GM23248 (cell line): ENCODE results near the gene MRPS2. TPM values are rescaled to one million over a fixed set of nuclear protein-coding genes. Genes with fewer than 3 reads are reported as not detected.

ENCODE experiments used
- DNase-seq: peaks from one replicate; pipeline ENCODE4 v3.0.0-alpha.2; 2015
- H2AFZ ChIP-seq: fragments of 200-600 bp; sonication (generic); 2 replicates; pipeline ENCODE4 v1.6.1; 2016; ENCODE audit warnings: antibody characterized with exemption
- H3F3A ChIP-seq: fragments of 200-600 bp; sonication (generic); 2 replicates; pipeline ENCODE4 v1.6.1; 2016; ENCODE audit warnings: mild to moderate bottlenecking, antibody characterized with exemption, mixed run types; ENCODE audit not compliant: insufficient read depth
- H3K27ac ChIP-seq: fragments of 200-600 bp; sonication (generic); 2 replicates; pipeline ENCODE4 v1.5.1; 2016; ENCODE audit warnings: mild to moderate bottlenecking
- H3K27me3 ChIP-seq: fragments of 200-600 bp; sonication (generic); replicated peaks from 2 replicates; pipeline ENCODE4 v1.6.1; 2016; ENCODE audit warnings: mild to moderate bottlenecking; ENCODE audit not compliant: insufficient read depth
- H3K36me3 ChIP-seq: fragments of 200-600 bp; sonication (generic); 2 replicates; pipeline ENCODE4 v1.6.1; 2016; ENCODE audit warnings: low read depth, mild to moderate bottlenecking
- H3K4me1 ChIP-seq: fragments of 200-600 bp; sonication (generic); 2 replicates; pipeline ENCODE4 v1.6.1; 2016; ENCODE audit warnings: mild to moderate bottlenecking; ENCODE audit not compliant: insufficient read depth
- H3K4me2 ChIP-seq: fragments of 200-600 bp; sonication (generic); one replicate; pipeline ENCODE4 v1.6.1; 2016; ENCODE audit warnings: mild to moderate bottlenecking; ENCODE audit not compliant: unreplicated experiment
- H3K4me3 ChIP-seq: fragments of 200-600 bp; sonication (generic); 2 replicates; pipeline ENCODE4 v1.5.1; 2016; ENCODE audit warnings: mild to moderate bottlenecking
- H3K79me2 ChIP-seq: fragments of 200-600 bp; sonication (generic); 2 replicates; pipeline ENCODE4 v1.6.1; 2016; ENCODE audit warnings: mild to moderate bottlenecking; ENCODE audit not compliant: insufficient read depth
- H3K9ac ChIP-seq: fragments of 200-600 bp; sonication (generic); 2 replicates; pipeline ENCODE4 v1.6.1; 2016; ENCODE audit warnings: mild to moderate bottlenecking
- H3K9me2 ChIP-seq: fragments of 200-600 bp; sonication (generic); 2 replicates; pipeline ENCODE4 v1.6.1; 2016; ENCODE audit warnings: mixed run types, mild to moderate bottlenecking, moderate library complexity; ENCODE audit not compliant: insufficient read depth
- H3K9me3 ChIP-seq: fragments of 200-600 bp; sonication (generic); one replicate; pipeline ENCODE4 v1.6.1; 2017; ENCODE audit warnings: low read depth
- H4K20me1 ChIP-seq: fragments of 200-600 bp; sonication (generic); 2 replicates; pipeline ENCODE4 v1.6.0; 2016; ENCODE audit not compliant: insufficient read depth
- EZH2 ChIP-seq: fragments of 200-600 bp; sonication (generic); IDR thresholded peaks from 2 replicates; pipeline ENCODE4 v1.6.1; 2018; ENCODE audit warnings: antibody characterized with exemption, mild to moderate bottlenecking; ENCODE audit not compliant: insufficient read depth, poor library complexity, severe bottlenecking
- EZH2phosphoT487 ChIP-seq: fragments of 200-600 bp; sonication (generic); IDR thresholded peaks from 2 replicates; pipeline ENCODE4 v1.6.1; 2018; ENCODE audit warnings: antibody characterized with exemption, moderate library complexity, mild to moderate bottlenecking, low read depth; ENCODE audit not compliant: insufficient read depth
- WGBS, 2 experiments: methylation state at CpG; one replicate each; pipeline ENCODE4 v1.1.6; 2015 to 2017; ENCODE audit warnings: low lambda C conversion rate in 2 of 2, low coverage in 1 of 2; ENCODE audit errors: missing lambda C conversion rate in 2 of 2; 5-methylcytosine and 5-hydroxymethylcytosine counted together
- in situ Hi-C: fragments of 300-500 bp; cut with MboI; formaldehyde crosslinking; loops from 2 replicates; pipeline ENCODE4 v1.15.0; 2020
- polyA plus RNA-seq: library from polyadenylated mRNA; unstranded; fragments of >200 nt; fragmentation: Nextera tagmentation; extraction: Ambion mirVana; gene quantifications from 2 replicates; pipeline ENCODE4 v1.2.1, GENCODE V29; 2016
- total RNA-seq: library from RNA; depleted of rRNA; stranded (reverse); fragments of >200 nt; shearing (Covaris generic); gene quantifications from 2 replicates; pipeline ENCODE4 v1.2.3, GENCODE V29; 2014

MRPS2 gene
- total and polyA plus RNA-seq, 2 experiments from 2014 or later, result 45.3 to 51.7 TPM

GRCh38 chr9:135463140-135463539, 37.3 kb upstream of the MRPS2 start:
- peak overlapping the region; percentile 65 for H3K27ac ChIP-seq
- peak; percentile 80 for DNase-seq
- H4K20me1 ChIP-seq, result no peaks in the 10 kb centered on the region
- TF ChIP-seq EZH2phosphoT487 (no peak), EZH2 (no peak)
- no peaks in the 10 kb centered on the region for H3K36me3 ChIP-seq
- H3K27me3 ChIP-seq, result no peaks in the 10 kb centered on the region
- no peaks in the 10 kb centered on the region for H3K9me3 ChIP-seq
- H3F3A ChIP-seq, result peaks cover 13% of the 10 kb centered on the region; the same call in 1 of the 2 replicates
- in situ Hi-C loops, result no loop called here
- no peaks in the 10 kb centered on the region for H3K79me2 ChIP-seq
- no peaks in the 10 kb centered on the region for H3K9me2 ChIP-seq
- 19 to 20% methylated on average over 3 of the region's 3 CpGs for WGBS, 2 experiments
- H2AFZ ChIP-seq, result no peak overlapping the region
- H3K4me1 ChIP-seq, result peaks cover 16% of the 10 kb centered on the region
- peak overlapping the region; percentile 68 for H3K4me2 ChIP-seq
- no peak overlapping the region for H3K4me3 ChIP-seq
- no peak overlapping the region for H3K9ac ChIP-seq

GRCh38 chr9:135464181-135464580, 36.3 kb upstream of the MRPS2 start:
- WGBS, 2 experiments, result 85 to 86% methylated on average over 7 of the region's 7 CpGs
- Histone ChIP-seq H3K27me3 (no peaks in the 10 kb centered on the region), H3K27ac (no peak overlapping the region), H3K9ac (no peak overlapping the region), H3F3A (peaks cover 13% of the 10 kb centered on the region; the same call in 1 of the 2 replicates), H3K36me3 (no peaks in the 10 kb centered on the region), H3K4me2 (no peak overlapping the region), H3K9me2 (no peaks in the 10 kb centered on the region), H2AFZ (no peak overlapping the region), H4K20me1 (no peaks in the 10 kb centered on the region), H3K9me3 (no peaks in the 10 kb centered on the region), H3K79me2 (no peaks in the 10 kb centered on the region), H3K4me1 (peaks cover 26% of the 10 kb centered on the region), H3K4me3 (no peak overlapping the region)
- TF ChIP-seq EZH2 (no peak), EZH2phosphoT487 (no peak)
- DNase-seq, result no peak
- in situ Hi-C loops, result no loop called here

- no peaks in the 10 kb centered on the region for H3K36me3 ChIP-seq
- peak overlapping the region; percentile 11; the same call in 1 of the 2 replicates for H3K9ac ChIP-seq
- TF ChIP-seq EZH2, result no peak
- no peak for TF ChIP-seq EZH2phosphoT487
- H3K9me2 ChIP-seq, result no peaks in the 10 kb centered on the region
- H3K27ac ChIP-seq, result peak overlapping the region; percentile 27; the same call in 1 of the 2 replicates
- H2AFZ ChIP-seq, result peak overlapping the region; percentile 75
- peaks cover 15% of the 10 kb centered on the region for H3K4me1 ChIP-seq
- 17 to 19% methylated on average over 16 of the region's 16 CpGs for WGBS, 2 experiments
- no peaks in the 10 kb centered on the region for H3K27me3 ChIP-seq
- in situ Hi-C loops, result no loop called here
- peak overlapping the region; percentile 89 for H3K4me2 ChIP-seq
- H3F3A ChIP-seq, result peaks cover 5% of the 10 kb centered on the region; the same call in 1 of the 2 replicates
- DNase-seq, result peak; percentile 72
- no peaks in the 10 kb centered on the region for H3K9me3 ChIP-seq
- peak overlapping the region; percentile 66 for H3K4me3 ChIP-seq
- no peaks in the 10 kb centered on the region for H3K79me2 ChIP-seq
- no peaks in the 10 kb centered on the region for H4K20me1 ChIP-seq
These were observed 31.5 kb upstream of the MRPS2 start for GRCh38 chr9:135468854-135469521.

- Histone ChIP-seq H3K4me1 (peaks cover 15% of the 10 kb centered on the region), H4K20me1 (no peaks in the 10 kb centered on the region), H3K4me3 (no peak overlapping the region), H3K27ac (no peak overlapping the region), H3K9me3 (no peaks in the 10 kb centered on the region), H3K4me2 (no peak overlapping the region), H3K79me2 (no peaks in the 10 kb centered on the region), H3K9ac (no peak overlapping the region), H3K36me3 (no peaks in the 10 kb centered on the region), H2AFZ (no peak overlapping the region), H3F3A (no peaks in the 10 kb centered on the region), H3K9me2 (no peaks in the 10 kb centered on the region), H3K27me3 (no peaks in the 10 kb centered on the region)
- no peak for DNase-seq
- TF ChIP-seq EZH2phosphoT487 (no peak), EZH2 (no peak)
- 70 to 74% methylated on average over 23 of the region's 23 CpGs for WGBS, 2 experiments
- in situ Hi-C loops, result no loop called here
These were observed 28.5 kb upstream of the MRPS2 start for GRCh38 chr9:135471791-135472640.
